ENCODE data around the gene ATRIP. TPM values are rescaled to one million over a fixed set of nuclear protein-coding genes. Genes with fewer than 3 reads are reported as not detected.

The ATRIP gene
- total RNA-seq, 1 experiment from 2014 or later: 11.9 TPM

GRCh38 chr3:48501196-48501595 is 54.7 kb downstream of the ATRIP start:
- ATAC-seq: no peak
- H3K27me3 ChIP-seq (ENCODE audit: control insufficient read depth, insufficient read depth, low read length): no peaks in the 10 kb centered on the region
- ChIA-PET POLR2A (no interaction called here), CTCF (interaction anchor here (0.6 kb wide), 2 partner anchors 55 to 170 kb away, joined by 4 read pairs; partner anchors contain the start of gene PFKFB4)
- intact Hi-C loops (cut with micrococcal nuclease; ENCODE audit: unreplicated experiment): no loop called here
- TF ChIP-seq POLR2AphosphoS5 (IDR thresholded peaks at IDR 0.05; ENCODE audit: low read depth, low read length) (no peak), CTCF (IDR thresholded peaks at IDR 0.05) (no peak), SIN3A (IDR thresholded peaks at IDR 0.05; ENCODE audit: borderline replicate concordance, insufficient read depth, low read depth, low read length) (no peak), TCF7L2 (IDR thresholded peaks at IDR 0.05; ENCODE audit: low read depth, low read length) (no peak), REST (IDR thresholded peaks at IDR 0.05; ENCODE audit: insufficient read depth in 1 of 2, low read depth in 2 of 2, low read length in 1 of 2) (no peak)
- H3K36me3 ChIP-seq (ENCODE audit: control insufficient read depth, insufficient read depth, low read length): no peaks in the 10 kb centered on the region
- no peak overlapping the region for H3K27ac ChIP-seq (ENCODE audit: low read length)
- in situ Hi-C loops (cut with HindIII; ENCODE audit: low pct_unique_long_range_greater_than_20kb, low sequenced_read_pairs): no loop called here
- H3K9me3 ChIP-seq (ENCODE audit: control insufficient read depth, insufficient read depth, low read depth, low read length): no peaks in the 10 kb centered on the region
- BruUV-seq (replicated peaks): no TSS peak
- peaks cover 13% of the 10 kb centered on the region for H3K4me1 ChIP-seq (ENCODE audit: control insufficient read depth, insufficient read depth, low read length)
- H3K4me3 ChIP-seq (ENCODE audit: low read depth in 2 of 2, low read length in 2 of 2): no peak overlapping the region
- no peak for DNase-seq (ENCODE audit: low read depth, low spot score)

DNA sequence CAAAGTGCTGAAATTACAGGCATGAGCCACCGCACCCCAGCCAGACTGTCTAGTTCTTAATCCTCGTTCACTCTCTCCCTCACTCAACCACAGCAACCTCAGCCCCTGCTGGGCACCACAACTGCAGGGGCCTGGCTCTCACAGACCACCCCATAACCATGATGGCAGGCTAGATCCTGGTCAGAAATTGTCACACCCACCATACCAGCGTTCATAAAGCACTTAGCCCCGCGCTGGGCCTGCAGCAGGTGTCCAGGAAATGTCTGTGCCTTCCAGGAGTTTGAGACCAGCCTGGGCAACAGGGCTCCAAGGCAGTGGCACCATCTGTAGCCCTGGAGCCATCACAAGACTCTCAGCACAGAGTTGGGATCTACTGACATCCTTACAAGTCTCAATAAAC is 55.6 kb downstream of the ATRIP start:
- TF ChIP-seq POLR2AphosphoS5 (IDR thresholded peaks at IDR 0.05; ENCODE audit: low read depth, low read length) (no peak), CTCF (IDR thresholded peaks at IDR 0.05) (no peak), REST (IDR thresholded peaks at IDR 0.05; ENCODE audit: insufficient read depth in 1 of 2, low read depth in 2 of 2, low read length in 1 of 2) (no peak), SIN3A (IDR thresholded peaks at IDR 0.05; ENCODE audit: borderline replicate concordance, insufficient read depth, low read depth, low read length) (no peak), TCF7L2 (IDR thresholded peaks at IDR 0.05; ENCODE audit: low read depth, low read length) (no peak)
- Histone ChIP-seq H3K27ac (ENCODE audit: low read length) (no peak overlapping the region), H3K36me3 (ENCODE audit: control insufficient read depth, insufficient read depth, low read length) (no peaks in the 10 kb centered on the region), H3K9me3 (ENCODE audit: control insufficient read depth, insufficient read depth, low read depth, low read length) (no peaks in the 10 kb centered on the region), H3K4me1 (ENCODE audit: control insufficient read depth, insufficient read depth, low read length) (peaks cover 14% of the 10 kb centered on the region), H3K27me3 (ENCODE audit: control insufficient read depth, insufficient read depth, low read length) (no peaks in the 10 kb centered on the region), H3K4me3 (ENCODE audit: low read depth in 2 of 2, low read length in 2 of 2) (no peak overlapping the region)
- no peak for ATAC-seq
- BruUV-seq (replicated peaks): no TSS peak
- in situ Hi-C loops (cut with HindIII; ENCODE audit: low pct_unique_long_range_greater_than_20kb, low sequenced_read_pairs): no loop called here
- no peak for DNase-seq (ENCODE audit: low read depth, low spot score)
- ChIA-PET CTCF (no interaction called here), POLR2A (no interaction called here)
- intact Hi-C loops (cut with micrococcal nuclease; ENCODE audit: unreplicated experiment): no loop called here

All from Panc1 (cell line).